ENCODE data around the gene XRCC3. TPM values are rescaled to one million over a fixed set of nuclear protein-coding genes. Genes with fewer than 3 reads are reported as not detected.

The XRCC3 gene
- polyA plus RNA-seq, 1 donor: 14.7 TPM

GRCh38 chr14:103748534-103748857 is 33.2 kb upstream of the XRCC3 start:
- Histone ChIP-seq H3K4me1 (ENCODE audit: control insufficient read depth, insufficient read depth, low read length) (peaks cover 20% of the 10 kb centered on the region), H3K27ac (ENCODE audit: low read length) (peak overlapping the region; percentile 48), H3K36me3 (ENCODE audit: control insufficient read depth, insufficient read depth, low read length) (peaks cover 37% of the 10 kb centered on the region), H3K27me3 (ENCODE audit: control insufficient read depth, insufficient read depth, low read length) (no peaks in the 10 kb centered on the region), H3K4me3 (ENCODE audit: low read length) (no peak overlapping the region), H3K9me3 (ENCODE audit: control insufficient read depth, low read depth, low read length) (no peaks in the 10 kb centered on the region)
- WGBS (ENCODE audit: insufficient coverage, low lambda C conversion rate): no CpG with 5 or more reads among the region's 5 CpGs
- DNase-seq: no peak

GRCh38 chr14:103746701-103747100 is 31.4 kb upstream of the XRCC3 start:
- no CpG with 5 or more reads among the region's 10 CpGs for WGBS (ENCODE audit: insufficient coverage, low lambda C conversion rate)
- H3K27me3 ChIP-seq (ENCODE audit: control insufficient read depth, insufficient read depth, low read length): no peaks in the 10 kb centered on the region
- H3K4me1 ChIP-seq (ENCODE audit: control insufficient read depth, insufficient read depth, low read length): peaks cover 20% of the 10 kb centered on the region
- H3K9me3 ChIP-seq (ENCODE audit: control insufficient read depth, low read depth, low read length): no peaks in the 10 kb centered on the region
- peak overlapping the region; percentile 13 for H3K27ac ChIP-seq (ENCODE audit: low read length)
- peaks cover 42% of the 10 kb centered on the region for H3K36me3 ChIP-seq (ENCODE audit: control insufficient read depth, insufficient read depth, low read length)
- no peak overlapping the region for H3K4me3 ChIP-seq (ENCODE audit: low read length)
- no peak for DNase-seq

- peaks cover 49% of the 10 kb centered on the region for H3K36me3 ChIP-seq (ENCODE audit: control insufficient read depth, insufficient read depth, low read length)
Measured at GRCh38 chr14:103745424-103745823, 30.2 kb upstream of the XRCC3 start.

GRCh38 chr14:103744621-103745395 is 29.6 kb upstream of the XRCC3 start:
- Histone ChIP-seq H3K4me3 (ENCODE audit: low read length) (no peak overlapping the region), H3K9me3 (ENCODE audit: control insufficient read depth, low read depth, low read length) (no peaks in the 10 kb centered on the region), H3K27ac (ENCODE audit: low read length) (no peak overlapping the region), H3K36me3 (ENCODE audit: control insufficient read depth, insufficient read depth, low read length) (peaks cover 55% of the 10 kb centered on the region), H3K4me1 (ENCODE audit: control insufficient read depth, insufficient read depth, low read length) (peaks cover 20% of the 10 kb centered on the region), H3K27me3 (ENCODE audit: control insufficient read depth, insufficient read depth, low read length) (no peaks in the 10 kb centered on the region)
- WGBS (ENCODE audit: insufficient coverage, low lambda C conversion rate): no CpG with 5 or more reads among the region's 15 CpGs
- no peak for DNase-seq

More at GRCh38 chr14:103745424-103745823, 30.2 kb upstream of the XRCC3 start:
- DNase-seq: peak; percentile 29 to 76
- H3K27ac ChIP-seq (ENCODE audit: low read length): no peak overlapping the region
- H3K4me3 ChIP-seq (ENCODE audit: low read length): no peak overlapping the region
- peaks cover 20% of the 10 kb centered on the region for H3K4me1 ChIP-seq (ENCODE audit: control insufficient read depth, insufficient read depth, low read length)
- no CpG with 5 or more reads among the region's 5 CpGs for WGBS (ENCODE audit: insufficient coverage, low lambda C conversion rate)
- no peaks in the 10 kb centered on the region for H3K27me3 ChIP-seq (ENCODE audit: control insufficient read depth, insufficient read depth, low read length)
- H3K9me3 ChIP-seq (ENCODE audit: control insufficient read depth, low read depth, low read length): no peaks in the 10 kb centered on the region

GRCh38 chr14:103743691-103744090 is 28.4 kb upstream of the XRCC3 start:
- Histone ChIP-seq H3K9me3 (ENCODE audit: control insufficient read depth, low read depth, low read length) (no peaks in the 10 kb centered on the region), H3K27me3 (ENCODE audit: control insufficient read depth, insufficient read depth, low read length) (no peaks in the 10 kb centered on the region), H3K4me3 (ENCODE audit: low read length) (no peak overlapping the region), H3K27ac (ENCODE audit: low read length) (no peak overlapping the region), H3K36me3 (ENCODE audit: control insufficient read depth, insufficient read depth, low read length) (peaks cover 61% of the 10 kb centered on the region), H3K4me1 (ENCODE audit: control insufficient read depth, insufficient read depth, low read length) (peaks cover 20% of the 10 kb centered on the region)
- DNase-seq: no peak
- WGBS (ENCODE audit: insufficient coverage, low lambda C conversion rate): no CpG with 5 or more reads among the region's 15 CpGs

GRCh38 chr14:103742499-103743255 is 27.4 kb upstream of the XRCC3 start:
- no peak overlapping the region for H3K4me3 ChIP-seq (ENCODE audit: low read length)
- H3K9me3 ChIP-seq (ENCODE audit: control insufficient read depth, low read depth, low read length): no peaks in the 10 kb centered on the region
- peaks cover 70% of the 10 kb centered on the region for H3K36me3 ChIP-seq (ENCODE audit: control insufficient read depth, insufficient read depth, low read length)
- no peak for DNase-seq
- H3K27me3 ChIP-seq (ENCODE audit: control insufficient read depth, insufficient read depth, low read length): no peaks in the 10 kb centered on the region
- WGBS (ENCODE audit: insufficient coverage, low lambda C conversion rate): no CpG with 5 or more reads among the region's 14 CpGs
- peaks cover 14% of the 10 kb centered on the region for H3K4me1 ChIP-seq (ENCODE audit: control insufficient read depth, insufficient read depth, low read length)
- no peak overlapping the region for H3K27ac ChIP-seq (ENCODE audit: low read length)

GRCh38 chr14:103741876-103742275 is 26.6 kb upstream of the XRCC3 start:
- H3K27ac ChIP-seq (ENCODE audit: low read length): no peak overlapping the region
- no peaks in the 10 kb centered on the region for H3K27me3 ChIP-seq (ENCODE audit: control insufficient read depth, insufficient read depth, low read length)
- H3K4me3 ChIP-seq (ENCODE audit: low read length): no peak overlapping the region
- no peak for DNase-seq
- WGBS (ENCODE audit: insufficient coverage, low lambda C conversion rate): no CpG with 5 or more reads among the region's 9 CpGs
- peaks cover 14% of the 10 kb centered on the region for H3K4me1 ChIP-seq (ENCODE audit: control insufficient read depth, insufficient read depth, low read length)
- H3K9me3 ChIP-seq (ENCODE audit: control insufficient read depth, low read depth, low read length): no peaks in the 10 kb centered on the region
- peaks cover 71% of the 10 kb centered on the region for H3K36me3 ChIP-seq (ENCODE audit: control insufficient read depth, insufficient read depth, low read length)

- no CpG with 5 or more reads among the region's 14 CpGs for WGBS (ENCODE audit: insufficient coverage, low lambda C conversion rate)
- H3K4me3 ChIP-seq (ENCODE audit: low read length): no peak overlapping the region
- DNase-seq: no peak
Measured at GRCh38 chr14:103740991-103741689, 25.9 kb upstream of the XRCC3 start.

GRCh38 chr14:103739793-103740501 is 24.7 kb upstream of the XRCC3 start:
- WGBS (ENCODE audit: insufficient coverage, low lambda C conversion rate): no CpG with 5 or more reads among the region's 30 CpGs
- H3K4me3 ChIP-seq (ENCODE audit: low read length): no peak overlapping the region
- peaks cover 85% of the 10 kb centered on the region for H3K36me3 ChIP-seq (ENCODE audit: control insufficient read depth, insufficient read depth, low read length)
- H3K4me1 ChIP-seq (ENCODE audit: control insufficient read depth, insufficient read depth, low read length): peaks cover 8% of the 10 kb centered on the region
- no peak overlapping the region for H3K27ac ChIP-seq (ENCODE audit: low read length)
- DNase-seq: no peak
- no peaks in the 10 kb centered on the region for H3K27me3 ChIP-seq (ENCODE audit: control insufficient read depth, insufficient read depth, low read length)
- H3K9me3 ChIP-seq (ENCODE audit: control insufficient read depth, low read depth, low read length): no peaks in the 10 kb centered on the region

More at GRCh38 chr14:103740991-103741689, 25.9 kb upstream of the XRCC3 start:
- Histone ChIP-seq H3K27me3 (ENCODE audit: control insufficient read depth, insufficient read depth, low read length) (no peaks in the 10 kb centered on the region), H3K27ac (ENCODE audit: low read length) (no peak overlapping the region), H3K9me3 (ENCODE audit: control insufficient read depth, low read depth, low read length) (no peaks in the 10 kb centered on the region), H3K4me1 (ENCODE audit: control insufficient read depth, insufficient read depth, low read length) (peaks cover 11% of the 10 kb centered on the region), H3K36me3 (ENCODE audit: control insufficient read depth, insufficient read depth, low read length) (peaks cover 76% of the 10 kb centered on the region)

- H3K9me3 ChIP-seq (ENCODE audit: control insufficient read depth, low read depth, low read length): no peaks in the 10 kb centered on the region
- no peak overlapping the region for H3K27ac ChIP-seq (ENCODE audit: low read length)
- H3K4me3 ChIP-seq (ENCODE audit: low read length): no peak overlapping the region
- peaks cover 3% of the 10 kb centered on the region for H3K4me1 ChIP-seq (ENCODE audit: control insufficient read depth, insufficient read depth, low read length)
- H3K36me3 ChIP-seq (ENCODE audit: control insufficient read depth, insufficient read depth, low read length): peaks cover 85% of the 10 kb centered on the region
- no peak for DNase-seq
- H3K27me3 ChIP-seq (ENCODE audit: control insufficient read depth, insufficient read depth, low read length): no peaks in the 10 kb centered on the region
- WGBS (ENCODE audit: insufficient coverage, low lambda C conversion rate): no CpG with 5 or more reads among the region's 6 CpGs
Measured at GRCh38 chr14:103739466-103739792, 24.2 kb upstream of the XRCC3 start.
